ENCODE measurements around the gene FERD3L.

Gene FERD3L

GRCh38 chr7:19121977-19122588 lies 23.1 kb downstream of the FERD3L start:
- TF ChIP-seq ZNF274 (IDR thresholded peaks at IDR 0.05; ENCODE audit: low read depth, low read length) = no peak

DNA sequence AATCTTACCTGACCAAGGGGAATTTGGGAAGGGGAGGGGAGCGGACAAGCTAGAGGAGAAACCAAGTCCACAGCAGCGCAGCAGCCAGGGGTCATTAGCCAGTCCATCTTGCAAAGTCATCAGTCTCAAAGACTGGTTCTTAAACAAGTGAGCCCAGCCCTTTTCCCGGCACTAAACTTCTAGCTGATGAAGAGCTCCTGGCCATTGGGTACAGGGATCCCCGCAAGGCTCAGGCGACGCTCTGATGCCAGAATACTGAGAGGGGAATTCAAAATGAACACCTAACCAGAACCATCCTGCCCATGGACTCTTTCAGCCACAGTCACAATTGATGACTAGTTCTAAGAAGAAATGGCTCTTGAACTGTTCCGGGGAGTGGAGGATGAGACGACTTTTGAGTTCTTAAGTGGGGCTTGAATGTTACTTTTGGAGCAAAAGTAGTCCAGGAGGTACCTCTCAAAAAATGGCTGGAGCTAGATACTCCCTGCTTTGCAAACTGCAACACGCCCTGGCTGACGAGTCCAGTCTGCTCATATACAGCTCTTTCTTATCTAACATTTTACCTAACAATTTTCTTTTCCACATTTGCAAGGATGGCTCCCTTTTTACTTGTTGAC lies 25.2 kb downstream of the FERD3L start:
- no peak for TF ChIP-seq ZNF274 (IDR thresholded peaks at IDR 0.05; ENCODE audit: low read depth, low read length)
- H3K4me3 ChIP-seq (ENCODE audit: low read length) = no peak overlapping the region

More at GRCh38 chr7:19121977-19122588, 23.1 kb downstream of the FERD3L start:
- H3K4me3 ChIP-seq (ENCODE audit: low read length) = no peak overlapping the region

DNA sequence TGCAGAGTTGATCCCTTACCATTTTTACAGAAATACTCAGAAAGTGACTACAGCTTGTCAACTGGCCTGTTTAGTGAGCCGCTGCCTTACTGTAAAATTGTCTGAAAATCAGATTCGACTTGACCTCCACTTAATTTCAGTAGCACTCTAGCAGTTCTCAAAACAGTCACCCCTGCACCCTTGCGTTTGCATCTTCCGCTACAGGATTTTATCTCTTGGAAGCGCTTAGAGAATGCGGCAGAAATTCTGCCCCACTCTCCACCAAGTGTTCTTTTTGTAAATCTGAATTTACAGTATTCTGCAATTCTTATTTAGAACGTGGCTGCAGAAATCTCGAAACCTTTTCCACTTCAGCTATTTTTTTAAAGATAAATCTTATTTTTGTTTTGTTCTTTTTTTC lies 25.8 kb downstream of the FERD3L start:
- no peak overlapping the region for H3K4me3 ChIP-seq (ENCODE audit: low read length)
- no peak for TF ChIP-seq ZNF274 (IDR thresholded peaks at IDR 0.05; ENCODE audit: low read depth, low read length)

GRCh38 chr7:19118636-19119371 lies 26.4 kb downstream of the FERD3L start:
- no peak overlapping the region for H3K4me3 ChIP-seq (ENCODE audit: low read length)

DNA sequence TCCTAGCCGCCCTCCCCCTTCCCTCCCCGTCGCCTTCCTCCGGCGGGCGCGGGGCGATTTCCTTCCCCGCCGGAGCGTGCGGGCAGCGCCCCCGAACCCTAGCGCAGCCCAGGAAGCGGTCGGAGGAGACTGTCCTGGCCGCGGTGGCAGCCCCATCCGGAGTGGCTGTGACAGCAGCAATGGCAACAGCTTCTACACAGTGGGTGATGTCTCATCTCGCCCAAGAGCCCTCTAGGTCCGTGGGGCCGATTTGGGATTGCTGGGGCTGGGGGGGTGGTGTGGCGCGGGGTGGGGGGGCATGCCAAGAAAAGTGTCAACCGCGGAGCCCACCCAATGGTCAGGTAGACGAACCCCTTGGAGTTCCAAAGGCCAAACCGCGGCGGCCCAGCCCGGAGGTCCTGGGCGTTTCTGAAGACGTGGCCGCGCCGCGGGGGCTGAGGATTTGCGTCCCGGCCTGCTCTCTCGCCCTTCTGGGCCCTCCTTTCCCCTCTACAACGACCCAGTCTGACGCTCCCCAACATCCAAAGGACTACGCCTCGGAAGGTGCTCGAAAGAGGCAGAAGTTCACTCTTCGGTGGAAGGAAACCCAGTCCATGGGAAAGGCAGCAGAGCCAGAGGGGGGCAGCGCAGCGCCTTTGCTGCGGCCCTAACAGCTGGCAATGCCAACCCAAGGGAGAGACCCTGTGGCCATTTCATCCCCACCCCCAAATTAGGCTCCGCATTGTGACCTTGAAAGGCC lies 27.2 kb downstream of the FERD3L start:
- H3K4me3 ChIP-seq (ENCODE audit: low read length) = peak overlapping the region; percentile 59; the same call in 1 of the 2 replicates
- no peak for TF ChIP-seq ZNF274 (IDR thresholded peaks at IDR 0.05; ENCODE audit: low read depth, low read length)

More at GRCh38 chr7:19118636-19119371, 26.4 kb downstream of the FERD3L start:
- TF ChIP-seq ZNF274 (IDR thresholded peaks at IDR 0.05; ENCODE audit: low read depth, low read length) = no peak

DNA sequence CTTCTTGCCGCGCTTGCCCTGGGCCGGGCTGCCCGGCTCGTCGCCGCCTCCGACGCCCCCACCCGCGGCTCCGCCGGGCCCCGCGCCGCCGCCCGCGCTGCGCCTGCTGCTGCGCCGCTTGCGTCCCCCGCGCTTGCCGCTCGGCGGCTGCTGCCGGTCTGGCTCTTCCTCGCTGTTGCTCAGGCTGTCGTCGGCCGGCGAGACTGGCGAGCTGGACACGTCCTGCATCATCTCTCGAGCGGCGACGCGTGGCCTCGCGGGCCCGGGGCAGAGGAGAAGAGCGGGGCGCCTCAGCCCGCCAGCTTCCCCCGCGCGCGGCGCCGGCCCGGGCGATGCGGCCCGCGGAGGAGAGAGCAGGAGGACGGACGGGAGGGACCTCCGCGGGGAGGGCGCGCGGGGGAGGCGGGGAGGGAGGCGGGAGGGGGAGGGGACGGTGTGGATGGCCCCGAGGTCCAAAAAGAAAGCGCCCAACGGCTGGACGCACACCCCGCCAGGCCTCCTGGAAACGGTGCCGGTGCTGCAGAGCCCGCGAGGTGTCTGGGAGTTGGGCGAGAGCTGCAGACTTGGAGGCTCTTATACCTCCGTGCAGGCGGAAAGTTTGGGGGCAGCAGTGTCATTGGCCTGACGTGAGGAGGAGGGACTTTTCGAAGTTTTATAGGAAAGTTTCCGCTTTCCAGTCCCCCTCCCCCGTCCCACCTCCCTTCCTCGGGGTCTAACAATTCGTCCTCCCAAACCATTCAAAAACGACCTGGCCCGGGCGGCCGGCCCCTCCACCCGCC lies 27.9 kb downstream of the FERD3L start, which contains the start of gene TWIST1:
TWIST1 (minus strand) TSS at position 546 of the 779 bp plus-strand sequence; CDS start at position 231, 315 bp downstream.
- peak within 1 kb of the TSS; percentile 59 for H3K4me3 ChIP-seq (ENCODE audit: low read length)
- no peak for TF ChIP-seq ZNF274 (IDR thresholded peaks at IDR 0.05; ENCODE audit: low read depth, low read length)

DNA sequence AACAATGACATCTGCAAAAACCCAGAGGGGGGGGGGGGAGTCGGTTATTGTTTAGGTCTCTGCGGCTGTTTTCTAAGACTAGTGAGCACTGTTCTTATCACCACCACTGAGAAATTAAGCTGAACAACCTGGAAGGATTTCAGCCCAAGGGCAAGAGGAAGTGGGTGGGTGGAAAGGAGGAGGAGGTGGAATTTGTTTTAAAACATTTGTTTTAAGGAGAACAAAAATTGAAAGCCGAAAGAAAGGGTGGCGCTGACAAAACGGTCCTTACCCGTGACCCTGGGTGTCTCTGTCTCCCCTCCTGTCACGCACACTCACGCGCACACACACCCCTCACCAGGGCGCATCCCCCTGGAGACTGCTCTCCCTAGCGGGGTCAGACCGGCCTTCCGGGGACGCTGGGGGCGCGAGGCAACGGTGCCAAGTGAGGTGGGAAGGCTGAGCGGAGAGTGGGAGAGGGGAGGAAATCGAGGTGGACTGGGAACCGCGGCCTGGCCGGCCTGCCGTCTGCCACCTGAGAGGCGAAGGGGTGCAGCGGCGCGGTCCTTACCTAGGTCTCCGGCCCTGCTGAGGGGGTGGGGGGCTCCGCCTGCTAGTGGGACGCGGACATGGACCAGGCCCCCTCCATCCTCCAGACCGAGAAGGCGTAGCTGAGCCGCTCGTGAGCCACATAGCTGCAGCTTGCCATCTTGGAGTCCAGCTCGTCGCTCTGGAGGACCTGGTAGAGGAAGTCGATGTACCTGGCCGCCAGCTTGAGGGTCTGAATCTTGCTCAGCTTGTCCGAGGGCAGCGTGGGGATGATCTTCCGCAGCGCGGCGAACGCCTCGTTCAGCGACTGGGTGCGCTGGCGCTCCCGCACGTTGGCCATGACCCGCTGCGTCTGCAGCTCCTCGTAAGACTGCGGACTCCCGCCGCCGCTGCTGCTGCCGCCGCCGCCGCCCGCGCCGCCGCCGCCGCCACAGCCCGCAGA lies 28.8 kb downstream of the FERD3L start:
- peak overlapping the region; percentile 53 for H3K4me3 ChIP-seq (ENCODE audit: low read length)
- no peak for TF ChIP-seq ZNF274 (IDR thresholded peaks at IDR 0.05; ENCODE audit: low read depth, low read length)

GRCh38 chr7:19114551-19114855 lies 30.7 kb downstream of the FERD3L start:
- no peak for TF ChIP-seq ZNF274 (IDR thresholded peaks at IDR 0.05; ENCODE audit: low read depth, low read length)
- H3K4me3 ChIP-seq (ENCODE audit: low read length) = no peak overlapping the region

DNA sequence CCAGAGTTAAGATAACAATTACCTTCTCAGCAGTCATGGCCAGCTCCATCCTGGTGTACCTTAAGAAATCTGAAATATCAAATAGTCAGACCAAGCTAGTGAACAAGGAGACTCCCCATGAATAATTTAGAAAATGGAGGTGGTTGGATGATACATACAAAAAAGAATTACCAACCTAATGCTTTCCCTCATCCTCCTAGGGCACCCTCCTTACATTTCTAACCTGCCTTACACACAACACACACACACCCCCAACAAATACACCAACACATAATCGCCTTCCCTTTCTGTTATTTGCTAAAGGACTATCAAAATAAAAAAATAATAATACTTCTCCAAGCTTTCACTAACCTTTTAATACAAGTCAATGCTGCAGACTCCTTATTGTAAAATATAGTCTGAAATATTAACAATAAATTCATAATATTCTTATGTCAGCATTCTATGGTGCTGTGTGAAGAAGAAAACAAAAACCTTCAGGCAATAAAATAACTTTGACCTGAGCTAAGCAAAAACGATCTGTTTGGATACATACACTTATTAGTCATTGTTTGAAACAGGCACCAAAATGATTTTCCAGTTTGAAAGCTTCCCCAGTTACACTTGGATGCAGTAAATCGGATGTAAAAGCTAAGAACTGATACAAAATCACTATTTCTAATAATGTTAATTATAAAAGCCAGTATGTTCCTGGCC lies 31.2 kb downstream of the FERD3L start:
- TF ChIP-seq ZNF274 (IDR thresholded peaks at IDR 0.05; ENCODE audit: low read depth, low read length) = no peak
- no peak overlapping the region for H3K4me3 ChIP-seq (ENCODE audit: low read length)

DNA sequence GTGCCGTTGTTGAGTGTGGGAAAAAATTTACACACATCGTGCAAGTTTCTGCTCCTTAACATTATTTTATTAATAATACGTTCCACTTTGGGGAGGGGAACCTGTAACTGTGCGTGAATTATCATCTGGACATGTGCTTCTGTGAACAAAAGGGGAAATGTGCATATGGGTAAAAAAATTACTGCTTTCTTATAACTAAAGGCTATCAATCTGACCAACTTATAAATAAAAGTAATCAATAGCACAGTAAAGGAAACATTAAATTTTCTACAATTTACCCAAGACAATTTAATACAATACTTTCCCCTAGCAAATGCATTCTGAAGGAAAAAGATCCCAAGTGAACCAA lies 32.2 kb downstream of the FERD3L start:
- H3K4me3 ChIP-seq (ENCODE audit: low read length) = no peak overlapping the region

GRCh38 chr7:19112274-19113001 lies 32.8 kb downstream of the FERD3L start:
- no peak overlapping the region for H3K4me3 ChIP-seq (ENCODE audit: low read length)
- TF ChIP-seq ZNF274 (IDR thresholded peaks at IDR 0.05; ENCODE audit: low read depth, low read length) = no peak

More for the DNA sequence above, 32.2 kb downstream of the FERD3L start:
- no peak for TF ChIP-seq ZNF274 (IDR thresholded peaks at IDR 0.05; ENCODE audit: low read depth, low read length)
